NCI-H1105 (cell line): ENCODE results near the gene IL17RD.

Experiments
- DNase-seq: peaks from one replicate; lab custom pipeline; 2025; lab: John Stamatoyannopoulos, UW

The IL17RD gene

DNA sequence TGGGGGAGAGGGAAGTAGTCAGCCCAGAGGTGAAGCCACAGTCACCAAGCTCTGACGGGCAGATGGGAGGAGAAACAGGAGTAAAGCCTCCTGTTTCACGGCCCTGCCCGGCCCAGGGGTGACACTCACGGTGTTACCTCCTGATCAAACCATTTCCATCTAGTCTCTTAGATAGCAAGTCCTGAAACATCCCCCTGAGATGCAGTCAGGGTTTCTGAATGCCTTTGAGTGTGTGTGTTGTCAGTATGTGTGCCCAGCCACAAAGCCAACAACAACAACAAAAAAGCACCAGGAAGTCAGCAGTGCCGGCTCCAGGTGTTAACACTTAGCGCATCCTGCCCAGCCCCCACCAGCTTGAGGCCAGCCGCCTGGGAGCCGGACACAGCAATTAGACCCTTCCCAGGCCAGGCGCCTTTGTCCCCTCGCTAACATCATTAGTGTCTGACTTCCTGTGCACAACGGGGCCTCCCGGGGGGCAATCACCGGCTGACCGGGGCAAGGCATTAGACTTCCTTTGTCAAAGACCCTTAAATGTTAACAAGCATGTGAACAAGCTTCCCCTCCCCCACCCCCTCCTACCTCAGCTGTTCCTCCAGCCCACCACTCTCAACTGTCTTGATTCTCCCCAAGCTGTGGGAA is 34.5 kb downstream of the IL17RD start:
- DNase-seq = no peak

DNA sequence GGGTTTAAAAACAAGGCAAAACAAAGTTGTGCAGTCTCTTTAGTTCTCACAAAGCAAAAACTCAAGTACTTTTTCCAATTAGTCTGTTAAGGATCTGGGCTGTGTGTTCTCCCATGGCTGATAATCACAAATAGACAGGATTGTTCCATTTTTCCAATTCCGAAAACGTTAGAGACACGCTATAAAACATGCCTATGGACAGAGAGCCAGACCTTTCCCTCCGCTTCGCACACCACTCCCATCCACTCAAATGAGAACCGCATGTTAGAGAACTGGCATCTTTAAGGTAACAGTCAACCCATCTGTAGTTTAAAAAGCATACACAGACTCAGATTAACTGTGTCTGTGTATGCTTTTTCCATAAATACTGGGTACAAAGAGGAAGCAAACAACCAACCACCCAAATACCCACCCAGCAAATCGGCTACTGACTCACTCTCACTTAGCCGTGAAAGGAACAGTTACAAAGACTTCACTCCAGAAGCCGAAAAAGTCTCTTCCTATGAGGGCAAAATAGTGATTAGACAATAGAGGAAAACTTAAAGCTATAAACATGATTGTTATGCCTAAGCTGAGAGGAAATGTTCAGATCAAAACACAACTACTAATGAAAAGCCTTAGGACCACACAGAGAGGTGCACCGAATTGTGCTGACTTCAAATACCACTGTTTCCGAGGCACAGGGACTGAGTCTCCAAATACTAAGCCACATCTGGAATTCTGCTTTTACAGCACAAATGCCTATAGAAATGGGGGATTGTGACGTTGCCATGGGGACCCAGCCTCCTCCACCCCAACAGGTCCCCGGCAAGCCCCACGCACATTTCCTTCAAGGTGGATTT is 36.1 kb downstream of the IL17RD start:
- no peak for DNase-seq

GRCh38 chr3:57127891-57128518 is 37.1 kb downstream of the IL17RD start:
- DNase-seq = no peak

DNA sequence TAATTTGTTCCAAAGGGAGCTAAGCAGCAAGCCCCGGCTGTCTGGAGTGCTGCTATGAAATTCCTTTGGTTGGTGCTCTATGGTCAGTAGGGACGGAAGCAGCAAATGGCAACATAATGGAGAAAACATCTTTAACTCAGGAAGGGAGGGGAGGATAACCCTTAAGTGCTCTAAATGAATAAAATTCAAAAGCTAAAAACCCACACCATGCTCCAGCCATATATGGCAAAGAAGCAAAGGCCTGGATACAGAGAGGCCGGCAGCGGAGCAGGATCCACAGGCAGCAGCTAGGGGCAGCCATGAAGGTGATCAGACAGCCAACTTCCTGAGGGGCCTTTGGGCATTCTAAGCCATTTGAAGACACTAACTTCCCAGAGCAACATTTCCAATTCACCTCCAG is 38.9 kb downstream of the IL17RD start:
- DNase-seq = no peak

DNA sequence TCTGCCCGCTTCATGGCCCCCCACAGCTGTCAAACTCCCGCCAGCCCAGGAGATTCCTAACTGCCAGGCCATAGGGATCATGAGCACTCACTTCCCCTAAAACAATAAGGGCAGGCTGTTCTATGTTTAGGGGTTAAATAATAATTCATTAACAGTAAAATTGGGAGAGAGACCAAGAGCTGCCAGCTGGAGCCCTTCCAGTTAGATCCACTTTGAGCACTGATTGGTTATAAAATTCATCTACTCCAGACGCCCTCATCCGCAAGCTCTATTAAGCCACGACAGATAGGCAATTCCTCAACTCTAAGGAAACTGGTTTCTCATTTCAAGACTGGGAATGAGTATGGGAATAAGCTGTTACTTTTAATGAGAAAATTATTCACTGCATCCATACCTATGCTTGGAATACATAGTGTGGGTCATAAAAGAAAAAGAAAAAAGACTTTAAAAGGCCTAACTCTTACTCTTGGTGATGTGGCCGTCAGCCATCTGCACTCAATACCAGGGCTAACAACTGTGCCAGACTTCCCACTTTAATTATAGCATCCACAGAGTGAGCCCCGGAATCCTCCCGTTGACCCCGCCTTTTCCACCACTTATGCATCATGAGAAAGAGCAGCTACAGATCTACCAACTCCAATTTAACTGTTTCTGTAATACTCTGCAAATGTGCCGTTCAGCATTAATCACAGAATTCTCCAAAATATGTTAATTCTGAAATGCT is 44.5 kb downstream of the IL17RD start:
- DNase-seq = no peak

DNA sequence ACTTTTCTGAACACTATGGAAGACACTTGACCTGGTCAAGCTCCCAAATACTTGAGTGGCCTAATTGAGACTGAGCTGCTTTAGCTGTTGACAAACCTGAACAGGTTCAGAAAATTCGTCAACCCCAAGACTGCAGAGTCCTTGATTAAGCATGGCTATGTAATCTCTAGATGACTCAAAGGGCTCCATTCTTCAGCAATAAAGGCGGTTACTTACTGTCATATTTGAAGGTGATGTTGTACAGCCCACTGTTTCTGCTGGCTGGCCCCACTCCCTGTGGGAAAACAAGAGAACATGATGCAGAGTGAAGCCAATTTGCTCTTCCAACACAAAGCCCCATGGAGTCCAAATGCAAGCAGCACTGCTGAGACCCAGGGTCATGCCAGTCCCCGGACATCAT is 45.1 kb downstream of the IL17RD start:
- no peak for DNase-seq

GRCh38 chr3:57118254-57118653 is 46.9 kb downstream of the IL17RD start:
- DNase-seq = no peak

- no peak for DNase-seq
Observed at GRCh38 chr3:57116501-57116900, 48.7 kb downstream of the IL17RD start.

- no peak for DNase-seq
Observed at GRCh38 chr3:57112206-57112605, 52.9 kb downstream of the IL17RD start.

DNA sequence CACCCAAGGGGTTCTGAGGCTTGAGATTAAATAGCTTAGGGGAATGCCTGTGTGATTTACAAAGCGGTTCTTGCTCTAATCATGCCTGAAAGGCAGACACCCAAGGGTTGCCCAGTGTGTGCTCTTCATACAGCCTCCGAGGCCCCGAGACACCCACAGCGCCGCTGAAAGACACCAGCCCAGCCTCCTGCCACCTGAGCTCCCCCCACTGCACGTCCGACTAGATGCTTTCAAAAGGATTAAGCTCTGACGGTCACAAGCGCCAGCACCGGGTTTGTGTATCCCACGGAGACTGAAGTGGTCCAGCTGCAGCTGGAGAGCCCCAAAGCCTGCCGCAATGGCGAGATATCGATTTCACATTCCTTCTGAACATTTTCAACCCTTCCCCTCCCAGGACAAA is 54.4 kb downstream of the IL17RD start:
- DNase-seq = peak; percentile 74

DNA sequence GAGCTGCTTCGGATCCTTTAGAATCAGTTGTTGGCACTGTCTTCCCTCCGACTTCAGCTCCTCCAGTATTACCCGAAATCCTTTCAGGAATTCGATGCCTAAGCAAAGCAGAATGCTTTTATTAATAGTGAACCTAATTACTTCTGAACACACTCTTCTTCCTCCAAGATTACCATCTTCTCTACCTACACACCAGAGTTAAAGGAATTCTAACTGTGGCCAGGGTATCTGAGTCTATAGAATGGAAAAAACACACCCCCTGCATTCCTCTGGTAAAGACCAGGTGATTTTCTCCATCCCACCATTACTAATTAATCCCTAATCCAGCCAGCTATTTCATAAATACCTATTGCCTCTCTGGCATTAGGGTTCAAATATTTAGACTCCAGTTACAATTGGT is 54.9 kb downstream of the IL17RD start:
- no peak for DNase-seq

GRCh38 chr3:57109437-57110199 is 55.5 kb downstream of the IL17RD start:
- DNase-seq = no peak

- DNase-seq = no peak
Observed at GRCh38 chr3:57108684-57109083, 56.5 kb downstream of the IL17RD start.

GRCh38 chr3:57105585-57105984 is 59.6 kb downstream of the IL17RD start:
- DNase-seq = no peak

DNA sequence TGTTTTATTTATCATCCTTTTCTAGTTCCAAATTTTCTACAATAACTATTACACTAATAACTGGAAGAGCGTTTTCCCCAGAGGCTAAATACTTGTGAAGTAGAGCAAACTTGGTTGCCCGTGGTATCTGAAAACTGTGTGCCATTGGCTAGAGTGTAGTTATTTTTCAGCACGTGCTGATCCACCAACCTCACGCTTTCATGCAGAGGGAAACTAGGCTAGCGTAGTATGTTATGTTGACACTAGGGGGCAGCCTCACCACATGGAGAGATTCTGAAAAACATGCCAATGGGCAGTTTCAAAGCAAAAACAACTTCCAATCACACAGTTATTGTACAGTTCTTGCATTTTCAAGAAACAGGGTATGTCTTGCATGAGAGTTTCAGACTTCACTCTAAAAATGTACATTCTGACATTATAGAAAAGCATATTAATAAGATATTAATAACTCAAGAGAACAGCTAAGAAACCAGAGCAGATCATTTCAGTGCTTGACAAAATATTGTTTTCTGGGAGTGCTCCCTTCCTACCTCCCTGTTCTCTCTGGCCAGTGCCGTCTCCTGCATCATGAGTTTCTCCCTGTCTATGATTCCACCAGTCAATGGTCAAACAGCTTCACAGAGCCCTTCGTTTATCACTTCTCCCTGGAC is 65.0 kb downstream of the IL17RD start:
- peak; percentile 31 for DNase-seq

- DNase-seq = no peak
Observed at GRCh38 chr3:57098418-57099310, 66.5 kb downstream of the IL17RD start.

DNA sequence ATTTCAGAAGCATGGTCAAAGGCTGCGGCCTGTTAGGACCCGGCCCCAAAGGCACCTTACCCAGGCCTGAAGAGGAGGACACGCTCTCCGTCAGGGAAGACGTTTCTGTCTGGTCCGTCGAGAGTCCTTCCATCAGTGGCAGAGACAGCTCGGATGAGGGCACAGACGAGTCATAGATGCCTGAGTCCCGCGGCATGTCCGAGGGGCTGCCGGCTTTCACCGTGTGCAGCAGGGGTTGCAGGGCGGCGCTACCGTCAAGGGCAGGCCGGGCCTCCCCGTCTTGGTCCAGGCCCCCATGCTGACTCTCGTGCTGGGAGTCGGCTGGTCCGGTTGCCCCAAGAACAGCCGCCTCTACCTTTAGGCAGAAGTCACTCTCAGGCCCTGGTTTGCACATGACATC is 67.6 kb downstream of the IL17RD start:
- DNase-seq = no peak

- DNase-seq = no peak
Observed at GRCh38 chr3:57095363-57095762, 69.8 kb downstream of the IL17RD start.

DNA sequence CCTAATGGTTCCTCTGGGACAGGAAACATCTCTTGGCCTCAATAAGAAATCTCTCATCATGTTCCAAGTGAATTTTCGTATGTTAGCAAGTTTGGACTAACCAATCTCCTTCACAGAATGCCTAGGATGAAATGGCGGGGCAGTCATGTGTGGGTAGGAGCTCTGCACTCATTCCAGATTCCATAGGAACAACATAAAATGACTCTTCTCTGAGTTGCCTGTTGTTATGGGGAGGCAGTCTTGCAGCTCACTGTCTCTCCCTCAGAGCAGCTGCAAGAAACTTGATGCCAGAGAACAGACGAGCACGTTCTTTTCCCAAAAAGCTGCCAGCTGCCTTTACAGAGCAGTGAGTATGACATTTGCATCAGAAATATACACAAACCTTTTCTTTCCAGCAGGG is 70.6 kb downstream of the IL17RD start:
- no peak for DNase-seq

- DNase-seq = no peak
Observed at GRCh38 chr3:57093971-57094535, 71.1 kb downstream of the IL17RD start.
